HK-2 (cell line): ENCODE results near the gene SLC22A16.
A peak's percentile ranks its signal among the peaks of the same experiment; 100 is the strongest.
"Not testable (repeated sequence)": the region's sequence is repeated elsewhere in the genome, so short reads cannot be mapped to it uniquely, and the experiment has no call there.

Experiments
- DNase-seq: peaks from one replicate; pipeline ENCODE4 v3.0.0-alpha.2; 2018; ENCODE audit not compliant: unreplicated experiment

SLC22A16 gene

GRCh38 chr6:110490110-110490509 lies 13.7 kb upstream of the SLC22A16 start:
- no peak for DNase-seq

- no peak for DNase-seq
These were observed 12.3 kb upstream of the SLC22A16 start for GRCh38 chr6:110488606-110489190.

GRCh38 chr6:110487968-110488381 lies 11.6 kb upstream of the SLC22A16 start:
- DNase-seq: not testable (repeated sequence)

- DNase-seq: no peak
These were observed 10.3 kb upstream of the SLC22A16 start for GRCh38 chr6:110486756-110487155.

GRCh38 chr6:110485491-110485890 lies 9.1 kb upstream of the SLC22A16 start:
- DNase-seq: no peak

- no peak for DNase-seq
These were observed 7.9 kb upstream of the SLC22A16 start for GRCh38 chr6:110484321-110484720.

GRCh38 chr6:110482774-110483400 lies 6.5 kb upstream of the SLC22A16 start:
- DNase-seq: no peak

- DNase-seq: no peak
These were observed 4.7 kb upstream of the SLC22A16 start for GRCh38 chr6:110481081-110481480.

GRCh38 chr6:110475066-110475653 lies 1.3 kb downstream of the SLC22A16 start:
- DNase-seq: no peak

GRCh38 chr6:110474500-110474899 lies 1.9 kb downstream of the SLC22A16 start:
- DNase-seq: no peak

GRCh38 chr6:110472739-110473138 lies 3.7 kb downstream of the SLC22A16 start:
- no peak for DNase-seq

- DNase-seq: no peak
These were observed 4.6 kb downstream of the SLC22A16 start for GRCh38 chr6:110471726-110472365.

- no peak for DNase-seq
These were observed 7.7 kb downstream of the SLC22A16 start for GRCh38 chr6:110468731-110469130.

- no peak for DNase-seq
These were observed 8.8 kb downstream of the SLC22A16 start for GRCh38 chr6:110467566-110468140.

- no peak for DNase-seq
These were observed 13.4 kb downstream of the SLC22A16 start for GRCh38 chr6:110462884-110463481.

- DNase-seq: no peak
These were observed 15.0 kb downstream of the SLC22A16 start for GRCh38 chr6:110461376-110461775.

- DNase-seq: no peak
These were observed 17.3 kb downstream of the SLC22A16 start for GRCh38 chr6:110459137-110459536.

GRCh38 chr6:110458476-110458875 lies 17.9 kb downstream of the SLC22A16 start:
- no peak for DNase-seq

GRCh38 chr6:110457567-110458175 lies 18.7 kb downstream of the SLC22A16 start:
- peak; percentile 46 for DNase-seq

GRCh38 chr6:110456694-110457093 lies 19.7 kb downstream of the SLC22A16 start:
- DNase-seq: no peak

GRCh38 chr6:110449541-110449895 lies 26.9 kb downstream of the SLC22A16 start:
- DNase-seq: no peak
